Testis (tissue), 3 donors: Measurements from ENCODE around the gene UBD. TPM values are rescaled to one million over a fixed set of nuclear protein-coding genes. Genes with fewer than 3 reads are reported as not detected.

Experiments used
- DNase-seq: peaks from one replicate; pipeline ENCODE4 v3.0.0-alpha.2; 2019
- H3K27ac ChIP-seq, 2 donors: fragments of 200-600 bp; sonication (generic); one replicate each; pipeline ENCODE4 v1.5.1; 2019
- H3K27me3 ChIP-seq: fragments of 200-600 bp; sonication (generic); one replicate; pipeline ENCODE4 v1.5.1; 2019
- H3K36me3 ChIP-seq: fragments of 200-600 bp; sonication (generic); one replicate; pipeline ENCODE4 v1.5.1; 2017; ENCODE audit warnings: low read depth; ENCODE audit errors: missing control alignments
- H3K4me1 ChIP-seq: fragments of 200-600 bp; sonication (generic); one replicate; pipeline ENCODE4 v1.5.1; 2019
- H3K4me3 ChIP-seq, 2 donors: fragments of 200-600 bp; sonication (generic); one replicate each; pipeline ENCODE4 v1.5.1; 2017 to 2019
- H3K9me3 ChIP-seq: fragments of 200-600 bp; sonication (generic); one replicate; pipeline ENCODE4 v1.5.1; 2017
- POLR2A ChIP-seq: fragments of 450-650 bp; IDR thresholded peaks from one replicate; pipeline ENCODE4 v1.6.1; 2017; ENCODE audit warnings: antibody characterized with exemption, mild to moderate bottlenecking, moderate library complexity
- WGBS, 2 donors: methylation state at CpG; one replicate each; pipeline ENCODE4 v1.1.5; 2018; 5-methylcytosine and 5-hydroxymethylcytosine counted together
- intact Hi-C: fragments of 100-400 bp; cut with DNase I; formaldehyde crosslinking; loops from one replicate; pipeline ENCODE4 v1.15.1; 2023; ENCODE audit warnings: low total_unique reads
- polyA plus RNA-seq: library from polyadenylated mRNA; stranded (reverse); fragments of 350-450 nt; fragmentation: Illumina TruSeq; extraction: RNeasy Lipid Tissue Mini Kit (QIAGEN cat#74804); gene quantifications from one replicate; pipeline ENCODE4 v1.2.3, GENCODE V29; 2014; ENCODE audit warnings: low read depth, low replicate concordance; ENCODE audit not compliant: insufficient read depth
- total RNA-seq, 2 donors: library from RNA; depleted of rRNA; stranded (reverse); fragments of >200 nt; gene quantifications; one replicate each; pipeline ENCODE4 v1.2.3, GENCODE V29; 2016
- TF ChIP-seq, protein P1 (sequence below), 3 experiments: fragments of 450-650 bp in 2 of 3; fragments of 200-600 bp in 1 of 3; sonication (generic) in 1 of 3; IDR thresholded peaks; one replicate each; pipeline ENCODE4 v1.5.1; 2016 to 2019; ENCODE audit warnings: antibody characterized with exemption in 3 of 3, mild to moderate bottlenecking in 2 of 3, moderate library complexity in 1 of 3

UBD gene
- total and polyA plus RNA-seq, 3 donors from 2014 or later, result 0.25 to 8.0 TPM; not detected in 1

DNA sequence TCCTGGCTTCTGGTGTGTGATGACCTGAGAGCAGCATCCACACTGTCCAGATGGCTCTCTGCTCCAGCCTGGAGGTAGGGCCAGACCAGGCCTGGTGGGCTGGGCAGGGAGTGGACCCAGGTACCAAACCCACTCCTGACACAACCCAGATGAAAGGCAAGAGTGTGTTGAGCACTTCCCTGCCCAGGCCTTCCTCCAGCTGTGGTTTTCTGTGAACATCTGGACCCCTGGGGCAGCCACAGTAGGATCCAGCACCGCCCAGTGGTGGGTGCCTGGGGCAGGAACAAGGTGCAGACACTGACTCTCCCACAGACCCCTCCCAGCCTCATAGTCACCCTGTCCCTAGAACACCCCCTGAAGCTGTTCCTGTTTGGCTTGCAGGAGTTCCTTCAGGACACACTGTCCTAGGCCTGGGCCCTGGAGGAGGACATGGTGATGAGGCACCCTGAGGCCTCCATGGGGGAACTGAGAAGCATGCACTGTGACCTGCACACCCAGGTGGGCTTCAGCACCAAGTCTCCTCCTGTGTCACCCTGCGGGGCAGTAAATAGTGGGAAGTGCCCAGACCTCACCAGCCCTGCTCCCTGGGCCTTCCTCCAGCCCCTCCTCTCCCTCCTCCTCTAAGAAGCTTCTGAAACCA, 28.7 kb downstream of the UBD start:
- H3K27me3 ChIP-seq, result no peaks in the 10 kb centered on the region
- no peaks in the 10 kb centered on the region for H3K9me3 ChIP-seq
- no peak overlapping the region for H3K27ac ChIP-seq
- H3K4me3 ChIP-seq, result no peak overlapping the region
- no peaks in the 10 kb centered on the region for H3K4me1 ChIP-seq
- H3K36me3 ChIP-seq, result no peaks in the 10 kb centered on the region
- WGBS, 2 donors, result 85% methylated on average over 2 of the region's 2 CpGs; no CpG with 5 or more reads in 1 of the 2 donors
- intact Hi-C loops, result no loop called here
- no peak for TF ChIP-seq POLR2A
- DNase-seq, result no peak

DNA sequence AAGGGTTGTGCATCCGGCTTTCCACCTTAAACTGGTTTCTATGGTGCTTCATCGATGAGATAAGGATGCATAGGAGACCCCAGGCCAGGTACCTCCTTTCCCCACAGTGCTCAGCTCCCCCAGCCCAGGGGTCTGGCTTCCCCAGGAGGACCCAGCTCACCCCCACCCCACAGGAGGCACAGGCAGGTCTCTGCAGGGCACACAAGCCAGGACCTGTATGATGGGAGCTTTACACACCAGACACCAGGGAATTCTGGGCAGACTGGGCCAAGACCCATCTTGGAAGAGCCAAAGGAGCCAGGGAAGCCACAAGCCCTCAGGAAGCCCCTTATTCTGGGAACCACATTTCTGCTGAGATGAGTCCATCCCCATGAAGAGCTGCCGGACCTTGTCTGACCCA, 29.6 kb downstream of the UBD start:
- no peak for DNase-seq
- 90 to 100% methylated on average over 1 to 3 of the region's 3 CpGs for WGBS, 2 donors
- no peaks in the 10 kb centered on the region for H3K36me3 ChIP-seq
- no peak overlapping the region for H3K27ac ChIP-seq
- H3K4me1 ChIP-seq, result no peaks in the 10 kb centered on the region
- TF ChIP-seq, protein P1, sequence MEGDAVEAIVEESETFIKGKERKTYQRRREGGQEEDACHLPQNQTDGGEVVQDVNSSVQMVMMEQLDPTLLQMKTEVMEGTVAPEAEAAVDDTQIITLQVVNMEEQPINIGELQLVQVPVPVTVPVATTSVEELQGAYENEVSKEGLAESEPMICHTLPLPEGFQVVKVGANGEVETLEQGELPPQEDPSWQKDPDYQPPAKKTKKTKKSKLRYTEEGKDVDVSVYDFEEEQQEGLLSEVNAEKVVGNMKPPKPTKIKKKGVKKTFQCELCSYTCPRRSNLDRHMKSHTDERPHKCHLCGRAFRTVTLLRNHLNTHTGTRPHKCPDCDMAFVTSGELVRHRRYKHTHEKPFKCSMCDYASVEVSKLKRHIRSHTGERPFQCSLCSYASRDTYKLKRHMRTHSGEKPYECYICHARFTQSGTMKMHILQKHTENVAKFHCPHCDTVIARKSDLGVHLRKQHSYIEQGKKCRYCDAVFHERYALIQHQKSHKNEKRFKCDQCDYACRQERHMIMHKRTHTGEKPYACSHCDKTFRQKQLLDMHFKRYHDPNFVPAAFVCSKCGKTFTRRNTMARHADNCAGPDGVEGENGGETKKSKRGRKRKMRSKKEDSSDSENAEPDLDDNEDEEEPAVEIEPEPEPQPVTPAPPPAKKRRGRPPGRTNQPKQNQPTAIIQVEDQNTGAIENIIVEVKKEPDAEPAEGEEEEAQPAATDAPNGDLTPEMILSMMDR (IDR thresholded peaks at IDR 0.05), result no peak
- no peak for TF ChIP-seq POLR2A
- H3K4me3 ChIP-seq, result no peak overlapping the region
- no peaks in the 10 kb centered on the region for H3K9me3 ChIP-seq
- intact Hi-C loops, result no loop called here
- no peaks in the 10 kb centered on the region for H3K27me3 ChIP-seq

DNA sequence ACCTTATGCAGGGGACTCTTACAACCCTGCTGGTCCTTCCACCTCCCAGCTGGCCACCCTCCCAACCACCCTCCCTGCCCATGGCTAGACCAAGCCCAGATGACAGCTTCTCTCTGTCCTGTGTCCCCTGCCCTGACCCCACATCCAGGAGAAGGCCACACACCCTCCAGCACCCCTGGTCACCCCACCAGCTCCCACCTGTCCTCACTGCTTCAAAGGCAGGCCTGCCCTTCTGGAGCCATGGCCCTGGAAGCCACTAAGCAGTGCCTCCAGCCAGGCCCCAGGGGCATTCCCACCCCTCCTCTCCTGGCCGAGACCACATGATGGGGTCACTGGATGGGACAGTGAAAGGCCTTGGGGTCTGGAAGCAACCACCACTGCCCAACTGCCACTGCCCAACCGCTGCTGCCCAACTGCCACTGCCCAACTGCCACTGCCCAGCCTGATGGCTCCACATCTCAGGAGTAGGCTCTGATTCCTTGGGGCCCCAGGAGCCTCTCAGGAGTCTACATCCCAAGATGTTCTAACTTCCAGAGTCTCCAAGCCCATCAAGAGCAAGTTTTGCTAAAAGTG, 30.5 kb downstream of the UBD start:
- Histone ChIP-seq H3K27me3 (no peaks in the 10 kb centered on the region), H3K4me3 (no peak overlapping the region), H3K9me3 (no peaks in the 10 kb centered on the region), H3K36me3 (no peaks in the 10 kb centered on the region), H3K27ac (no peak overlapping the region), H3K4me1 (no peaks in the 10 kb centered on the region)
- TF ChIP-seq, protein P1 (IDR thresholded peaks at IDR 0.05), result no peak
- TF ChIP-seq POLR2A, result no peak
- 94 to 100% methylated on average over 1 to 2 of the region's 2 CpGs for WGBS, 2 donors
- DNase-seq, result no peak
- intact Hi-C loops, result no loop called here

DNA sequence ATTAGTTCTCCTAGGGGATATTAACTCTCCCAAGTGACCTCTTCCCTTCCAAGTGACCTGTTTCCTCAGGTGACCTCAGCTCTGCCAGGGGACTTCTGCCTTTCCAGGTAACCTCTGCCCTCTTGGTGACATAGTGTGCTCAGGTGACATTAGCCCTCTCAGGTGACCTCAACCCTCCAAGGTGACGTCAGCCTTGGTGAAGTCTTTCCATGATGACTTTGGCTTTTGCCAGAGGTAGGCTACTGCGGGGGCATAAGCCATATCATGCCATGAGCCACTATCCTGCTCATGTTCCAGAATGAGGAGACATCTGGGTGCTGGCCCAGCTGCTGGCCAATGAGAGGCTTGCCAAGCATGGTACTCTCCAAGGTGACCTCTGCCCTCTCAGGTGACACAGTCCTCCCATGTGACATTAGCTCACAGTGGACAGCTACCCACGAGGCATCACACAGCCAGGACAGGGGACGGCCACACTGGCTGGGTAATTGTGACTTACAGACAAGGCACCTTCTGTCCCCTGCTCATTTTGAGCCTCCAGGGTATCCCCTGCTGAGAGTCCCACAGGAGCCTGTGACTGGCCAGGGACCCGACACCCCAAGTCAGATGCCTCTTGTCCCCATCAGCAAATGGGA, 31.1 kb downstream of the UBD start:
- Histone ChIP-seq H3K4me1 (no peaks in the 10 kb centered on the region), H3K4me3 (no peak overlapping the region), H3K27me3 (no peaks in the 10 kb centered on the region), H3K36me3 (no peaks in the 10 kb centered on the region), H3K27ac (no peak overlapping the region), H3K9me3 (no peaks in the 10 kb centered on the region)
- DNase-seq, result no peak
- 77 to 100% methylated on average over 2 to 5 of the region's 5 CpGs for WGBS, 2 donors
- intact Hi-C loops, result no loop called here
- TF ChIP-seq, protein P1 (IDR thresholded peaks at IDR 0.05), result no peak
- TF ChIP-seq POLR2A, result no peak

DNA sequence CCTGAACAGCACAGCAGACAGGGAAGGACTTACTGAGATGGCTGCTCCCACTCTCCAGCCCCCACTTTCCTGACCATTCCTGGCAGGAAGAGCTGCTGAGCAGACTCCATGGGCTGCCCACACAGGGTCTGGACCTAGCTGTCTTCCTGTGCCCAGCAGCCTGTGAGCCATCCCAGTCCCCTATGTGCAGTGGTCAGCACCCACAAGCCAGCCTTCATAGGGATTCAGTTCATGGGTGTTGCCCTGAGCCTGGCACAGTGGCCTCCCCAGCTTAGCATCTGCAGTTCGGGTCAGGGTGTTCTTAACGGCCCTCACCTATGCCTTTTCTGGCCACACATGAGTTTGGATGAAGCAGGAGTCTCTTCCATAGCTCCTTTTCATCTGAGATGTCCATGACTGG, 32.0 kb downstream of the UBD start:
- H3K27ac ChIP-seq, result no peak overlapping the region
- intact Hi-C loops, result no loop called here
- 81 to 85% methylated on average over 2 of the region's 2 CpGs for WGBS, 2 donors

More for the DNA sequence above, 32.0 kb downstream of the UBD start:
- Histone ChIP-seq H3K4me1 (no peaks in the 10 kb centered on the region), H3K36me3 (no peaks in the 10 kb centered on the region), H3K27me3 (no peaks in the 10 kb centered on the region), H3K9me3 (no peaks in the 10 kb centered on the region), H3K4me3 (no peak overlapping the region)
- TF ChIP-seq, protein P1 (IDR thresholded peaks at IDR 0.05), result no peak
- TF ChIP-seq POLR2A, result no peak
- no peak for DNase-seq
